HG03103 (cell line): Measurements from ENCODE around the gene KRTAP20-1.

Experiments
- ATAC-seq: cut with Tn5 transposase; IDR thresholded peaks from one replicate; pipeline ENCODE4 v1.9.1; 2021; ENCODE audit warnings: low read depth; ENCODE audit not compliant: unreplicated experiment

The KRTAP20-1 gene

GRCh38 chr21:30642564-30642963 lies 26.3 kb downstream of the KRTAP20-1 start, which contains the start of gene KRTAP20-3:
KRTAP20-3 (plus strand) TSS chr21:30642864.
- ATAC-seq = no peak

DNA sequence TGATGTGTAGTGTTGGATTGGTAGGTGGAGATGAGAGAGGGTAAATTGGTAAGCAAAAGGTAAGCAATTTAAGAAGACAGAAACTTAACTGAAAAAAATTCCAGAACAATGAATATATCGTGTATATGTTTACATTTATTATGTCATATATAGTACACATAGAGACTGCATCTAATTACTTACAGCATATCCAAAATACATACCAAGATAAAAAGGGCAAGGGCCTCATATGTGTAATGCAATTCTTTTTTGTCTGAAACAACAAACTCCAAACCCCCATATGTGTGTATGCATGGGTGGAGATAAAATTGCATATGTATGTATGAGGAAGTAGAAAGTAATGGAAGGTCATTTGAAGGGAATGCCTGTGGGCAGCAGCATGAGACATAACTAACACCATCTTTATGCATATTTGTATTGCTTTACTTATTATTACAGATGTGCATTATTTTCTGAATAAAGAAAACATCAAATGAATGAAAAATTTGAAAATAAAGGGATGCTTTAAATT lies 30.7 kb downstream of the KRTAP20-1 start:
- ATAC-seq = no peak

DNA sequence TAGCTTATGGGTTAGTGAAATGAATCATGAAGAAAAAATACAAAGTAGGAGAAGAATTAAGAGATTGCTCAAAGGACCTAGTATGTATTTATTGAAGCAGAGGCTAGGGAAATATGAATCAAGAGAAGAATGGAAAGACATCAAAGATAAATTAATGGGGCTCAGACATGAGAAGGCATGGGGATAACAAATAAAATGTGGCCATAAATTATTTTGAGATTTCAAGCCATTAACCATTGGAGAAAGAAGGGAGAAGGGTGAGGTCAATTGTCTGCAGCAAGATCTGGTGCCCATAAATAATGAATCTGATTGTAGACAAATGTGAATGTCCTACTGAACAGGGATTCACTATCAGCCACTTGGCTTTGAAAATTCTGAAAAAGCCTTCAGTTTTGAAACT lies 36.7 kb downstream of the KRTAP20-1 start:
- no peak for ATAC-seq
